ENCODE results near the gene DLGAP4.
"Not testable (repeated sequence)": the region's sequence is repeated elsewhere in the genome, so short reads cannot be mapped to it uniquely, and the experiment has no call there.

Gene DLGAP4

DNA sequence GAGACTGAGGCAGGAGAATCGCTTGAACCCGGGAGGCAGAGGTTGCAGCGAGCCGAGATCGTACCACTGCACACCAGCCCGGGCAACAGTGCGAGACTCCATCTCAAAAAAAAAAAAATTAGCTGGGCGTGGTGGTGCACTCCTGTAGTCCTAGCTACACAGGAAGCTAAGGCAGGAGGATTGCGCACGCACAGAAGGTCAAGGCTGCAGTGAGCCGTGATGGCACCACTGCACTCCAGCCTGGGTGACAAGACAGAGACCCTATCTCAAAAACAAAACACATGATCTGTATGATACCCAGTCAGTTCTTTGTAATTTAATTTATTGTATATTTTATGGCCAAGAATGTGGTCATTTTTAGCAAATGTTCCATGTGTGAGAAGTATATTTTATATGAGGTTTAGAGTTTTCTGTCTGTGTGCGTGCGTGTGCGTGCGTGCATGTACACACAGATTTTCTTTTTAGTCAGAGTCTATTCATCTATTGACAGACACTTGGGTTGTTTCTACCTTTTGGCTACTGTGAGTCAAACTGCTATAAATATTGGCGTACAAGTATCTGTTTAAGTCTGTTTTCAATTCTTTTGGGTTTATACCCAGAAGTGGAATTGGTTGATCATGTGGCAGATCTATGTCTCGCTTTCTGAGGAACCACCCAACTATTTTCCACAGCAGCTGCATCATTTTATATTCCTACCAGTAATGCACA lies 213.0 kb downstream of the DLGAP4 start:
- DNase-seq = no peak

DNA sequence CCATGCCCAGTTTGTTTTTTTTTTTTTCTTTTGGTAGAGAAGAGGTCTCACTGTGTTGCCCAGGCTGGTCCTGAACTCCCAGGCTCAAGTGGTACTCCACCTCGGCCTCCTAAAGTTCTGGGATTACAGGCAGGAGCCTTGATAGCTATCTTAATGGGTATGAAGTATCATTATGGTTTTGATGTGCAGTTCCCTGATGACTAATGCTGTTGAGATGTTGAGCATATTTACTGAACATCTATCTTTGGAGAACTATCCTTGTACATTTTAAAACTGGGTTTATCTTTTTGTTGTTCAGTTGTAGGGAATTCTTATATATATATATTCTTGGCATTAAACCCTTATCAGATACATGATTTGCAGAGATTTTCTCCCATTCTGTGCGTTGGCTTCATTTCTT lies 213.8 kb downstream of the DLGAP4 start:
- DNase-seq = no peak

DNA sequence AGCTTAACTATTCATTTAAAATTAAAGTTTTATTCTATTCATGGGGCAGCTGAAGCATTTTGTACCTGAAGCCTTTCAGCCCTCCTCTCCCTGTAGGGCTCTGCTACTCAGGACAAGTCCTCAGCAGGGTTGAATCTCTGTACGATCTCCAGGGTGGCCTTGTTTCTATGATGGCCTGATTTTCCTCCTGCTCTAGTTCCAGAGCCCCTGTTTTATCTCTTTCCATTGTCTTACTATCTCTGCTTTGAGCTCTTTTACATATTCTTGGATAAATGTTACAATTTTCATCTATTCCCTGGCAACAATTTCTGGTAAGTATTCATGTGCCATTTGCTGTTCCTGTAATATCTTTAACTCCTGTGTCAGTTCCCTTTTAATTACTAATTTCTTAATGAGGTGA lies 215.4 kb downstream of the DLGAP4 start:
- no peak for DNase-seq

DNA sequence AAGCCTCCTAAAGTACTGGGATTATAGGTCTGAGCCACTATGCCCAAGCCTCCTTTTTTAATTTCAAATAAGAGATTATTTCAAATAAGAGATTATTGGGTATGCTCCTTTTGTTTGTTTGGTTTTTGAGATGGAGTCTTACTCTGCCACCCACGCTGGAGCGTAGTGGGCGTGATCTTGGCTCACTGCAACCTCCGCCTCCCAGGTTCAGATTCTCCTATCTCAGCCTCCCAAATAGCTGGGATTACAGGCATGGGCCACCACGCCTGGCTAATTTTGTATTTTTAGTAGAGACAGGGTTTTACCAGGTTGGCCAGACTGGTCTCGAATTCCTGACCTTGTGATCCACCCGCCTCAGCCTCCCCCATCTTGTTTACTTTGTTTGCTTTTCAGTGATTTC lies 216.3 kb downstream of the DLGAP4 start:
- not testable (repeated sequence) for DNase-seq

DNA sequence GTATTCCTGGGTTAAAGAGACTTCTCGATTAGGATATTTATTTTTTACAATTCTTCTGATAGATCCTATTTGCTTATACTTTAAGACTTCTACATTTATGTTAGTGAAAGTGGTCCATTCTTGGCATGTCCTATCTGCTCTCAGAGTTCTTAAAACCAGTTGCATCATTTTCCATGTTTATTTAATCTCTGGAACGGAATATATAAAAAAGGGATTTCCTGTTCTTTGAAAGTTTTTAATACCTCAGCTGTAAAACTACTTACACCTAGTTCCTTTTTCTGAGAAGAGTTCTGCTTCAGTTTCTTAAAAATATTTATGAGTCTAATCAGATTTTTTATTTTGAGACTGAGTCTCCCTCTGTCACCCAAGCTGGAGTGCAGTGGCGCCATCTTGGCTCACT lies 217.2 kb downstream of the DLGAP4 start:
- DNase-seq = no peak

DNA sequence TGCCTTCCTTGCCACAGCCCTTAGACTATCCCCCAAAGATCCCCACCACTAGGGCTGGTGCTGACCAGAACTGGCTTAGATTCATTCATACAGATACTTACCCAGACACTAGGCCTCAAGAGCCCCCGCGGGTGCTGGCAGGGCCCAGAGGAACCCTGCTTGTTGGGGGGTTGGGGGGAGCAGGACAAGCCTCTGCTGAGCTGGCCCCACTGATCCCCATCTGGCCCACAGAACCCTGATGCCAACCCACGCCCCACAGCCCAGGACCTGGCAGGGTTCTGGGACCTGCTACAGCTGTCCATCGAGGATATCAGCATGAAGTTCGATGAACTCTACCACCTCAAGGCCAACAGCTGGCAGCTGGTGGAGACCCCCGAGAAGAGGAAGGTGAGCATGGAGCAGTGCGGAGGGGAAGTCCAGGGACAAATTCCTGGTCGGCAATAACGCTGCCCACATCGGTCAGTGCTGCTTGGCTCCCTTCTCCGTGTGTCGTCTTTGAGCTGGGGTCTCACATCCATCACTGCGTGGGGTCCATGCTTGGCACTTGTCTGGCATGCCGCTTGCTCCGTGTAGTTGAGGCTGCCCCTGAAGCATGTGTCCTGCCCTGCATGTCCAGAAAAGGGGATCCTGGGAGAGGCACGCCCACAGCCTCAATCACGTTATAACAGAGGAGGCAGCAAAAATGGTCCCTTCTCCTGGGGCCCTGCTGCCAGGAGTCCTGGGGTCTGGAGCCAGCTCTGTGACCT lies 219.7 kb downstream of the DLGAP4 start:
- no peak for DNase-seq

DNA sequence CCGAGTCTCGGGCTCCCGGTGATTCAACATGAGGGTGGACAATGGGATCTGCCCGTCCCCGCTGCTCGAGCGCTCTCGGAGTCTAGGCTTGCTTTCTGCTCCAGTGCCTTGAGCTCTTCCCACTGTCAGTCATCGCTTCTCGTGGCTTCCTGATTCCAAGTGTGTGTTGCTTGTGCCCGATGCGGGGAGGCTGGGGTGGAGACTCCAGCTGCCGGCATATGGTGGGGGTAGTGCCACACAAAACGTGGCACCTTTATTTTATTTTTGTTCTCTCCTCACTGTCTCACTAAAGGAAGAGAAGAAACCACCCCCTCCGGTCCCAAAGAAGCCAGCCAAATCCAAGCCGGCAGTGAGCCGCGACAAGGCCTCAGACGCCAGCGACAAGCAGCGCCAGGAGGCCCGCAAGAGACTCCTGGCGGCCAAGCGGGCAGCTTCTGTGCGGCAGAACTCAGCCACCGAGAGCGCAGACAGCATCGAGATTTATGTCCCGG lies 220.4 kb downstream of the DLGAP4 start:
- DNase-seq = no peak

DNA sequence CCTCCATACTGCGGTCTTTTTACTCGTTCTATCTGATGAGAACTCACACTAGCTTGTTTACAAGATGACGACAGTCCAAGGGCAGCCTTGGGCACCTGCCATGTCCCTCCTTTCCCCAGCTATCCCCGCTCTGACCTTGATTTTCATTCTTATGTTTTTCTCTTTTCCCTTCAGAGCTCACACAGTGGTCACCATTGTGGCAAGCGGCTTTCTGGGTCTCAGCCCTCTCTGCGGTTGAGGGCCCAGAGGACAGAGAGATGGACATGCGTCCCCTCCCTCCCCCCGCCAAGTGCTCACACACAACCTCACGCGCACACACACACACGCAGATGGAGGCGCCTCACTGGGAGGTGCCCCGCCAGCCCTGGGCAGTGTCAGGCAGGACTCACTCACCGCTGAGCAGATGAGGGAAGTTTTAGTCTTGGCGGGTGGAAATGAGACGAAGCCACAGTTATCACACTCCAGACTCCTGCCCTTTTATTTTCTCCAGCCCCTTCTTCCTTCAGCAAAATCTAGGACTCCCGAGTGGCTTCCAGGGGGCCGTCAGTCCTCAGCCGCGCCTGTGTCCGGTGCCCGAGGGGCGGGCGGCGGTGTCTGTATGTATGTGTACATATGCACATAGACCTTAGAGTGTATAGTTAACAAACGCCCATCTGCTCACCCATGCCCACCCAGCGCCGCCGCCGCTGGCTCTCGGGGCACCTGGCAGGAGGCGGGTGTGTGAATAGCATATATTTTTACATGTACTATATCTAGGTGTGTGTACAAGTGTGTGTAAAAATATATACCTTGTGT lies 221.4 kb downstream of the DLGAP4 start:
- DNase-seq = no peak

DNA sequence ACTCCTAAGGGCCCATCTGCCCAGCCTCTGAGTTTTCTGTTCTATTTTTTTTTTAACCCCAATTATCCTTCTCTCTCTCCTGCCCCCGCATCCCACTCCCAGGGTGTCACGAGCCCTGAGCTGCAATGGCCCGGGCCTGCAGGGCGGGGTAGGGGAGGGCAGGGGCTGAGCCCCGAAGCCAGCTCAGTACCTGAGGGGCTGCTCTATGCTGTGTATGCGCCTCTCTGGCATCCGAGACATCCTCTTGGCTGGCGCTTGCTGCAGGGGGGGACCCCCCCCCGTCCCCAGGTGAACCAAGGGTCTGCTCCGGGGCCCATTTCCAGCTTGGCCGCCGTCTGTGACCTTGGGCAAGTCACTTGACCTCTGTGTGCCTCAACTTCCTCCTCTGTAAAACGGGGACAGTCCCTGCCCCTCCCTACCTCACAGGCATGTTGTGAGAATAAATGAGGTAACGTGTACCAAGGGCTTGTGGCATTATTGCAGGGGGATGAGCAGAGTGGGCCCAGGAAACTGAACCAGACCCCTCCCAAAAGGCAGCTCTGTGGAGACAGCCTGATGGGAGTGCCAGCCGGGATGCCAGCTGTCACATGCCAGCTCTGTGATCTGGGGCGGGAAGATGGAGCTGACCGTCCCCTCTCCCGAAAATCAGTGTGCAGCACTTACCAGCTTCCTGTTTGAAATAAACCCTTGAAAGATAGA lies 222.2 kb downstream of the DLGAP4 start:
- no peak for DNase-seq

DNA sequence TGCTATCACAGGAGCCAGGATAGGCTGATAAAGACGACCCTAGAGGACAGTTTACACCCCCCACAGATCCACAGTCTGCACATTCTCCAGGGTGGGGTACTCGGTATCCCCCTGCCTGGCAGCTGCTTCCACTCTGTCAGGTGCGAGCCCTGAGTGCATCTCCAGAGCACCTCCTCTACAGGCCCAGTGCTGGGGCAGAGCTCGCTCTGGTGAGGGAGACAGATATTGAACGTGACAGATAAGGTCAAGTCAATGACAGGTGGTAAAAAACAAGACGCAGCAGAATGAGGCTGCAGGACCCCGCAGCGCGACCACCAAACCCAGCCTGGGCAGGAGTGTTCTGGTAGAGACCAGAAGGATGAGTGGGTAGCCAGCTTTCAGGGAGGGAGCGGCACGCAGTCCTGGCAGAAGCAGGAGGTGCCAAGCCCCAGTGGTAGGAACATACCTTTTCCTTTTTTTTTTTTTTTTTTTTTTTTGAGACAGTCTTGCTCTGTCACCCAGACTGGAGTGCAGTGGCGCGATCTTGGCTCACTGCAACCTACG lies 222.8 kb downstream of the DLGAP4 start:
- DNase-seq = no peak

DNA sequence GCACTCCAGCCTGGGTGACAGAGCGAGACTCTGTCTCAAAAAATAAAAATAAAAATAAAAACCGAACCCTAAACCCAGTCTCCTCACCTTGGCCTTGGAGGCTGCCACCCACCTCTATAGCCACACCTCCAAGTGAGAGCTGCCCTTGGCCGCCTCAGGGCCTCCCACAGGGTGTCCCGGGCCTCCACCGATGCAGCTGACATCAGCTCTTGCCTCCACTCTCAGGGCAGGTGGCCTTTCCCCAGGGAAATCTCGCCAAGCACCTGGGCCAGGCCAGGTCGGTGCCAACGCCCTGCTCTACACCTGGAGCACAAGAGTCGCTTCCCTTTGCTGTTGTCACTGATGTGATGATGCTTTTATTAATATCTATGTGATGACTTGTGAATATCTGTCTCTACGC lies 226.2 kb downstream of the DLGAP4 start:
- no peak for DNase-seq

DNA sequence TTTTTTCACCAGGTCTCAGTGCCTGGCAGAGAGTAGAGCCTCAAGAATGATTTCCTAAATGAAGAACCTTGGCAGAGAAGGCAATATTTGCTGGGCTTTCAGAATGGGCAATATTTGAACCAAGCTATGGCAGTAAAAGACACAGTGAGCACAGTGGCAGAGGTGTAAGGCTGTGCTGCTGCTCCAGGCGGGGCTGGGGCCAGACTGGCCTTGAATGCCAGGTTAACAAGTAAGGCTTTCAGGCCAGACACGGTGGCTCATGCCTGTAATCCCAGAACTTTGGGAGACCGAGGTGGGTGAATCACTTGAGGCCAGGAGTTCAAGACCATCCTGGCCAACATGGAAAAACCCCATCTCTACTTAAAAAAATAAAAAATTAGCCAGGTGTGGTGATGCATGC lies 226.7 kb downstream of the DLGAP4 start:
- no peak for DNase-seq

DNA sequence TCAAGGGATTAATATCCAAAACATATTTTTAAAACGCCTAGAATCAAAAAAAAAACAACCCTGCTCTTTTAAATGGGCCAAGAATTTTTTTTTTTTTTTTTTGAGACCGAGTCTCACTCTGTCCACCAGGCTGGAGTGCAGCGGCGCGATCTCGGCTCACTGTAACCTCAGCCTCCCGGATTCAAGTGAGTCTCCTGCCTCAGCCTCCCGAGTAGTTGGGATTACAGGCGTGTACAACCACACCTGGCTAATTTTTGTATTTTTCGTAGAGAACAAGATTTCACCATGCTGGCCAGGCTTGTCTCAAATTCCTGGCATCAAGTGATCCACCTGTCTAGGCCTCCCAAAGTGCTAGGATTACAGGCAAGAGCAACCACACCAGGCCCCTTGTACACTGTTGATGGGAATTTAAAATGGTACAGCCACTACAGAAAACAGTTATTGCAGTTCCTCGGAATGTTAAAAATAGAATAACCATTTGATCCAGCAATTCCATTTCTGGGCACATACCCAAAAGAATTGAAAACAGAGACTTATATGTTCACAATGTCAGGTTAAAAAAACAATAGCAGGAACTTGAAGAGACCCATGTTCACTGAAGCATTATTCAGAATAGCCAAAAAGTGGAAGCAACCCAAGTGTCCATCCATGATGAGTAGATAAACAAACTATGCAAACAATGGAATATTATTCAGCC lies 232.0 kb downstream of the DLGAP4 start:
- no peak for DNase-seq

DNA sequence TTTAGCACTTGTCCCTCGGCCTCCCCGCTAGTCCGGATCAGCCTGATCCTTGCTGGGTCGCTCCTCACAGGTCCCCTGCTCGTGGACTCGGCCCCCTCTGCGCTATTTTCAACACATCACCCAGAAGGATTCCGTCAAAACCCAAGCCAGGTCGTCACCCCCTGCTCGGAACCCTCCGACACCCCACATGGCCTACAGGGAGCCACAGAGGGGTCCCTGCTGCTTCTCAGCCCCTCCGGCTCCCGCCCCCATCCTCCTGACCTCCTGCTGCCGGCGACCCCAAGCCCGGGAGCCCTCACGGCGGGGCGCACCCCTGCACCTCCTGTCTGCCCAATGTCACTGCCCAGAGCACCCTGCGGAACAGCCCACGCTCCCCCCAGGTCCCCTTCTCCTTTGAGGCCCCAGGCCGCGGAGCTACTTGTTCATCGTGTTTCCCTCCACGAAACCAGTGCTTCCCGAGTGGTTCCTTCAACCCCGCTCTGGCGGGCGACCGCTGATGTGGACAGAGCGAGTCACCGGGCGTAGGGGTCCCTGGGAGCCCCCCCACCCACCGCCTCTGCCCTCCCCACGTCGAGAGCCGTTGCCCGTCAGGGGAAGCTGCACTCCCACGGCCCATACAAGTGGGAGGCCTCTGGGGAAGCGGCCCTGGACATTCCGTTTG lies 234.5 kb downstream of the DLGAP4 start:
- DNase-seq = no peak

DNA sequence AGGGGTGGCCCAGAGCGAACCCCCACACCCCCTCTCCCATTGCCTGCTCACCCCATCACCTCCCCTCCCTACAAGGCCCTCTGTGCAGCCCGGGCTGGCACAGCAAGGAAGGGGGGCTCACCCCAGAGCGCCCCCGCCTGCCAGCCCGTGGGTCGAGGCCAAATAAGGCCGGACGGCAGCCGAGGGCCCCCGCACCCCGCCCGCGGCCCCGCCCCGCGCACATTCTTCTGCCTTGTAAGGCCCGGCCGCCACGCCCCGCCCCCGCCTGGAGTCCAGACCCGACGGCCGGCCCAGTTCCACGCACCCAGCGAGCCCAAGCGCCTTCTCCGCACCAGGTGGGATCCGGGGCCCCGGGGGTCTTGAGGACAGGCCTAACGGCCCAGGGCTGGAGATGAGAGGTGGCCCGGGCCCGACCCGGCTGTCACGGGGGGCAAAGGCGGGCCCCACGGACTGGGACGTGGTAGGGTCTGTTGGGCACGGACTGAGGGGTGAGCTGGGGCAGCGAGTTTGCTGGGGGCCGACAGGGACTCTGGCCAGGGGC lies 235.2 kb downstream of the DLGAP4 start, which contains the start of gene MYL9:
MYL9 (plus strand) TSS at position 293 of the 541 bp plus-strand sequence. CDS start 3,366 bp downstream, outside the sequence.
- no peak for DNase-seq

DNA sequence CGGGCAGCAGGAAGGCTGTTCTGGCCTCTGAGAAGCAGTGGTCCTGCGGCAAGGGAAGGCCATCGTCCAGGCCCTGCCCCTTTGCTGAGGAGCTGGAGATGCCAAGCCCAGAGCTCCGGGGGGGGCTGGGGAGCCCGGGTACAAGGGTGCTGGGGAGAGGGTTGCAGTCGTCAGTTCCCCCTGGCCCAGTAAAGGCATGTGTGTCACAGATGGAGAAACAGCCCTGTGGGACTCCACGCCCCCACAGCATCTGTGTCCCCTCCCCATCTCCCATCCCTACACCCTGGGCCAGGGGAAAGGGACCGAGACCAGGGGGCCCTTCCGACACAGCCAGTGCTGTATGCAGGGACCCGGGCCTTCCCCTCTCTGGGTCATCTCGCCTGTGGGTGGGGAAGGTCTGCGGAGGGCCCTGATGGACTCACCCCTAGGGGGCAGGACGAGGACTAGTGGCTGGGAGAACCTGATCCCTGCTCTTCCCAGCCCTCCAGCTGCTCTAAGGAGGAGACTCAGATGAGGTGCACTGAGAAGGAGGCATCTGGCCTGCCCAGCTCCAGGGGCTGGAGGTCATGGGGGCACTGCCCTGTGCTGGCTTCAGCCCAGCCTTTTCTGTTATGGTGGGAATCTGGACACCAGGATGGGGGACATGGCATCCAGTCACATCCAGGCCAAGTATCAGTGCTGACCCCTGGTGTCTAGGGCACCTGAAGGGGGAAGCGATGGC lies 235.8 kb downstream of the DLGAP4 start:
- DNase-seq = no peak

DNA sequence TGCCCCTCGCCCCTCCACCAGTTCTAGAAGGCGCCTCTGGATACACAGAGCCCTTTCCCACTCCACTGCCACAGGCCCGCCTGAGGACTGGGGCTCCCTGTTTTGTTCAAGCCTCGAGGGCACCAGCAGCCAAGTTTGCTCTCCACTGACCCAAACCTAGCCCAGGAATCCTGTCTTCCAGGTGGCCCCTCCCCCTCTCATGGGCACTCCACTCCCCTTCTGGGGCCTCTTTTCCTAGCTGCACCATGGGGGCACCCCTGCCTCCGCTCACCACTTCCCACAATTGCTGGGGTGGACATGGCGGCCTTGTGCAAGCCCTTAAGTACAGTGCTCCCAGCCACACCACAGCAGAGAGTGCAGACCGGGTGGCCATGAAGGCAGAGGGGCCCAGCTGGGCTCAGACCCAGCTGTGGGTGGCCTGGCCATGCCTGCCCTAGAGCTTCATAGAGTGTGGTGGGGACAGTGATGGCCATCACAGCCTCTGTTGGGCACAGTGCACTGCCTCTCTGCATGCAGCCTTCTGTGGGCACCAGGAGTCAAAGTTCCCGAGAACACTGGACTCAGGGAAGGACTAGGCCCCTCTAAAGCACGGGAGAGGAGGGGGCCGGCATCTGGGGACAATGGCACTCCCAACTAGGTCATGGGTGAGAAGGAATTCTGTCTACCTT lies 236.5 kb downstream of the DLGAP4 start:
- no peak for DNase-seq

DNA sequence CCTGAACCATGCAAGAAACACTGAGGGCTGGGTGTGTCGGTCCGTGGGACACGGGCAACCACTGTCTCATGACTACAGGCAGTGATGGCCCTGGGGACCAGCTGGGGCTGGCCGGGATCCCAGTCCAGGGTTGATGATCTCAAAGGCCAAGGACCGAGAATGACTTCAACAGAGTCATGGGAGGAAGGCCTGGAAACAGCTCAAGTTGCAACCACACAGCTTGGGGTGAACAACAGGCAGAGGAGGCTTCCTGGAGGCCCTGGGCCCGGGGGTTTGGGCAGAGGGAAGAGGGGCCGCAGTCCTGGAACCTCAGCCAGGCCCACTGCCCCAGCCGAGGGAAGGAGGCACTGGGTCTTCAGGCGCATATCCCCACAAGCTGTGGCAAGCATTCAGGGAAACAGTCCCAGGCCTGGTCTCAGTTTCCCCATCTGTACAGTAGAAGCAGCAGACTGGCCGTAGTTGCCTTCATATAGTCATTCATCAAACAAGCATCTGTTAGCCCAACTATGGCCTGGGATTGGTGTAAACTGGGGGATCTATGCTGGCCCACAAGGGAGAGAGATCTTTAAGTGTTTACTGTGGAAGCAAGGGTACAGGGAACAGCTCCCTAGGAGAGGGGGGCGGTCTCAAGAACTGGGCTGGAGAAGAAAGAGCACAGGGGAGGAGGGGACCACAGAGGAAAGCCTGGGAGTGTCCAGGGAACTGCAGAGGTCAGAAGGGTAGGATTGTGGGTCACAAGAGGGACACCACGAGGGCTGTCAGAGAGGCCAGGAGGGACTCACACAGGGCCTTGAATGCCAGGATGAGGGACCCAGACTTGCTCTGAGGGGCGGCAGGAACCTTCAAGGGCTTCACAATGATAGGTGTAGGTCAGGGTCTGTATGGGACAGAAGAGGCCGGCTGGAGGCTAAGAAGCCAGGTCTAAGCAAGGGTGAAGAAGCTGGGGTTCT lies 237.3 kb downstream of the DLGAP4 start:
- no peak for DNase-seq
